A549 (cell line): ENCODE data around the gene SPSB3. TPM values are rescaled to one million over a fixed set of nuclear protein-coding genes. Genes with fewer than 3 reads are reported as not detected.

Source experiments
- ATAC-seq, 2 experiments: fragments of 200-7000 bp in 1 of 2; fragments of >200 bp in 1 of 2; cut with Nextera tagmentation in 1 of 2; cut with Tn5 transposase in 1 of 2; 3 replicates each; pipeline versions ENCODE4 v1.8.0 to v1.9.1; 2018 to 2020; ENCODE audit warnings: mild to moderate bottlenecking in 1 of 2, moderate library complexity in 1 of 2
- CTCF ChIA-PET: fragments of 300-600 bp; sonication (Branson Sonifier 250); formaldehyde crosslinking; extraction: SDS; loops from one replicate; lab custom pipeline; 2021; ENCODE audit warnings: antibody characterized with exemption, inconsistent platforms; lab: Yijun Ruan, JAX
- POLR2A ChIA-PET: fragments of 350-600 bp; formaldehyde crosslinking; extraction: SDS; loops from one replicate; lab custom pipeline; 2021; ENCODE audit warnings: antibody characterized with exemption, inconsistent platforms; lab: Yijun Ruan, JAX
- DNase-seq, 2 experiments: peaks; one replicate each; pipeline versions ENCODE4 v3.0.0 to v3.0.0-alpha.2; 2011 to 2016; ENCODE audit warnings: low read depth in 1 of 2, low spot score in 1 of 2
- FAIRE-seq: peaks from 2 replicates; lab custom pipeline; 2011; peaks lifted over from hg19 to GRCh38; lab: Jason Lieb, UNC
- H3K27ac ChIP-seq, 2 experiments: fragments of >200 bp; sonication (Bioruptor Twin); formaldehyde crosslinking; 3 replicates each; pipeline ENCODE4 v1.5.1; 2016 to 2017
- H3K4me1 ChIP-seq: fragments of >200 bp; sonication (Bioruptor Twin); formaldehyde crosslinking; 3 replicates; pipeline ENCODE4 v1.6.1; 2016
- H3K4me2 ChIP-seq: fragments of >200 bp; sonication (Bioruptor Twin); formaldehyde crosslinking; 3 replicates; pipeline ENCODE4 v1.6.1; 2016
- H3K4me3 ChIP-seq: fragments of >200 bp; sonication (Bioruptor Twin); formaldehyde crosslinking; 3 replicates; pipeline ENCODE4 v1.5.1; 2016
- H3K9me3 ChIP-seq: fragments of >200 bp; sonication (Bioruptor Twin); formaldehyde crosslinking; 3 replicates; pipeline ENCODE4 v1.6.1; 2016
- CBX2 ChIP-seq: fragments of 200-600 bp; sonication (generic); IDR thresholded peaks from 2 replicates; pipeline ENCODE4 v1.6.1; 2016; ENCODE audit warnings: low read depth, mild to moderate bottlenecking, borderline replicate concordance
- CBX8 ChIP-seq: fragments of 200-600 bp; sonication (generic); IDR thresholded peaks from 2 replicates; pipeline ENCODE4 v1.6.1; 2016
- CHD2 ChIP-seq: fragments of 150-350 bp; IDR thresholded peaks from 2 replicates; pipeline ENCODE4 v1.6.1; 2014; ENCODE audit warnings: low read length; ENCODE audit not compliant: partially characterized antibody
- CHD4 ChIP-seq: fragments of 200-600 bp; sonication (generic); IDR thresholded peaks from 2 replicates; pipeline ENCODE4 v1.6.1; 2016; ENCODE audit warnings: antibody characterized with exemption, mild to moderate bottlenecking, borderline replicate concordance
- CTCF ChIP-seq: fragments of >200 bp; sonication (Bioruptor Twin); formaldehyde crosslinking; IDR thresholded peaks from 3 replicates; pipeline ENCODE4 v1.5.1; 2016
- EHF ChIP-seq: fragments of 250-450 bp; sonication (Bioruptor Pico); IDR thresholded peaks from 2 replicates; pipeline ENCODE4 v1.5.0; 2020; ENCODE audit warnings: mild to moderate bottlenecking
- EHMT2 ChIP-seq: fragments of 200-600 bp; sonication (generic); IDR thresholded peaks from 2 replicates; pipeline ENCODE4 v1.6.1; 2016; ENCODE audit warnings: antibody characterized with exemption, low read depth, mild to moderate bottlenecking, moderate library complexity
- FOSL2 ChIP-seq, 2 experiments: fragments of 450-650 bp in 1 of 2; fragments of >200 bp in 1 of 2; sonication (Bioruptor Twin) in 1 of 2; formaldehyde crosslinking; IDR thresholded peaks; 2 replicates each; pipeline versions ENCODE4 v1.5.0 to v1.6.1; 2016 to 2020; ENCODE audit warnings: mild to moderate bottlenecking in 1 of 2, moderate library complexity in 1 of 2
- FOXS1 ChIP-seq: fragments of 250-450 bp; sonication (Bioruptor Pico); IDR thresholded peaks from 2 replicates; pipeline ENCODE4 v1.5.0; 2020; ENCODE audit warnings: mild to moderate bottlenecking, moderate library complexity
- GATA3 ChIP-seq: IDR thresholded peaks from 2 replicates; pipeline ENCODE4 v1.6.1; 2012; ENCODE audit warnings: borderline replicate concordance
- HDAC2 ChIP-seq: fragments of 200-600 bp; sonication (generic); IDR thresholded peaks from 2 replicates; pipeline ENCODE4 v1.6.1; 2016
- HMGXB4 ChIP-seq: fragments of 250-450 bp; sonication (Bioruptor Pico); IDR thresholded peaks from 2 replicates; pipeline ENCODE4 v1.5.0; 2021; ENCODE audit warnings: mild to moderate bottlenecking, moderate library complexity, borderline replicate concordance
- HOXB5 ChIP-seq: fragments of 250-450 bp; sonication (Bioruptor Pico); IDR thresholded peaks from 2 replicates; pipeline ENCODE4 v1.5.0; 2020; ENCODE audit warnings: mild to moderate bottlenecking, moderate library complexity
- JUN ChIP-seq, 2 experiments: fragments of >200 bp; sonication (Bioruptor Twin); formaldehyde crosslinking; IDR thresholded peaks; 2 replicates in 1 of 2; 3 replicates in 1 of 2; pipeline ENCODE4 v1.6.1; 2016 to 2017
- JUNB ChIP-seq: fragments of >200 bp; sonication (Bioruptor Twin); formaldehyde crosslinking; IDR thresholded peaks from 2 replicates; pipeline ENCODE4 v1.6.1; 2016
- MAX ChIP-seq: IDR thresholded peaks from 2 replicates; pipeline ENCODE4 v1.6.1; 2012
- PHF8 ChIP-seq: fragments of 200-600 bp; sonication (generic); IDR thresholded peaks from 2 replicates; pipeline ENCODE4 v1.6.1; 2016; ENCODE audit warnings: low read depth, mild to moderate bottlenecking, antibody characterized with exemption, moderate library complexity, borderline replicate concordance
- RNF2 ChIP-seq: fragments of 200-600 bp; sonication (generic); IDR thresholded peaks from 2 replicates; pipeline ENCODE4 v1.6.1; 2016; ENCODE audit warnings: low read depth, mild to moderate bottlenecking, antibody characterized with exemption, moderate library complexity, borderline replicate concordance
- SMC3 ChIP-seq: fragments of >200 bp; sonication (Bioruptor Twin); formaldehyde crosslinking; IDR thresholded peaks from 3 replicates; pipeline ENCODE4 v1.6.1; 2018; ENCODE audit warnings: inconsistent platforms
- WGBS: methylation state at CpG from one replicate; pipeline ENCODE4 v1.1.6; 2017; ENCODE audit errors: missing lambda C conversion rate; 5-methylcytosine and 5-hydroxymethylcytosine counted together
- polyA plus RNA-seq, 4 experiments: library from polyadenylated mRNA; depleted of rRNA in 3 of 4; stranded (reverse); fragments of >200 nt; fragmentation: RNase III in 1 of 4; extraction: RNeasy Plus Mini Kit Qiagen cat#74134 plus additional on column Dnase treatment in 1 of 4; gene quantifications; 2 replicates in 3 of 4; 3 replicates in 1 of 4; pipeline ENCODE4 v1.2.3, GENCODE V29; 2011 to 2017

The SPSB3 gene
- polyA plus RNA-seq, 2 of the 4 experiments (the other 2 are of a cell fraction), result 9.2 to 14.6 TPM

GRCh38 chr16:1789643-1790045 is 7.3 kb upstream of the SPSB3 start (continued):
- no peak for TF ChIP-seq HMGXB4 (CRISPR knock-in tag)
- no peak for TF ChIP-seq RNF2

GRCh38 chr16:1788708-1789100 is 6.3 kb upstream of the SPSB3 start:
- FAIRE-seq, result no peak
- Histone ChIP-seq H3K9me3 (no peaks in the 10 kb centered on the region), H3K4me2 (no peak overlapping the region), H3K4me1 (peaks cover 6% of the 10 kb centered on the region; the same call in 1 of the 3 replicates), H3K27ac (no peak overlapping the region), H3K4me3 (no peak overlapping the region)
- POLR2A ChIA-PET, result no interaction called here
- CTCF ChIA-PET, result interaction anchor here (0.5 to 1.4 kb wide), 4 partner anchors 11 to 168 kb away, joined by 3 read pairs; partner anchors contain the start of gene MAPK8IP3
- no peak for TF ChIP-seq HOXB5 (CRISPR knock-in tag)
- TF ChIP-seq SMC3, result no peak
- TF ChIP-seq CHD4, result no peak
- TF ChIP-seq EHMT2, result no peak
- TF ChIP-seq FOSL2 (IDR thresholded peaks at IDR 0.05), result no peak
- no peak for TF ChIP-seq FOSL2 (CRISPR knock-in tag; IDR thresholded peaks at IDR 0.05)
- no peak for TF ChIP-seq EHF (CRISPR knock-in tag)
- TF ChIP-seq CBX8, result no peak
- ATAC-seq, result no peak
- 87% methylated on average over 10 of the region's 19 CpGs for WGBS
- no peak for DNase-seq

- FAIRE-seq (no peak), DNase-seq (no peak), ATAC-seq (no peak)
- TF ChIP-seq MAX (no peak), JUNB (no peak), SMC3 (no peak), PHF8 (no peak), HDAC2 (no peak), FOXS1 (CRISPR knock-in tag) (no peak), EHF (CRISPR knock-in tag) (no peak)
- Histone ChIP-seq H3K4me1 (peaks cover 6% of the 10 kb centered on the region; the same call in 1 of the 3 replicates), H3K4me2 (no peak overlapping the region), H3K27ac (no peak overlapping the region), H3K4me3 (no peak overlapping the region), H3K9me3 (no peaks in the 10 kb centered on the region)
- WGBS, result 93% methylated on average over 33 of the region's 38 CpGs
- ChIA-PET CTCF (interaction anchor here (0.5 to 0.9 kb wide), 3 partner anchors 25 to 416 kb away, joined by 3 to 4 read pairs (median 3); no protein-coding TSS in a partner anchor), POLR2A (no interaction called here)
These were observed 5.8 kb upstream of the SPSB3 start for GRCh38 chr16:1788095-1788707.

- H3K4me1 ChIP-seq, result peaks cover 6% of the 10 kb centered on the region; the same call in 1 of the 3 replicates
- no peak overlapping the region for H3K4me3 ChIP-seq
- ChIA-PET CTCF (interaction anchor here (0.6 to 1.0 kb wide), 2 partner anchors 23 to 415 kb away, joined by 3 to 4 read pairs; no protein-coding TSS in a partner anchor), POLR2A (no interaction called here)
- no peak overlapping the region for H3K27ac ChIP-seq
- DNase-seq (no peak), FAIRE-seq (no peak), ATAC-seq (no peak)
- 91% methylated on average over 31 of the region's 44 CpGs for WGBS
- H3K9me3 ChIP-seq, result no peaks in the 10 kb centered on the region
- no peak overlapping the region for H3K4me2 ChIP-seq
- TF ChIP-seq JUN (IDR thresholded peaks at IDR 0.05) (no peak), GATA3 (no peak), CHD2 (no peak), CTCF (no peak), CBX2 (no peak)
- TF ChIP-seq, all 56 proteins: peak for 0
These were observed 5.1 kb upstream of the SPSB3 start for GRCh38 chr16:1787322-1788094.
